Pancreas (tissue), 10 donors: ENCODE measurements around the gene COX19. TPM values are rescaled to one million over a fixed set of nuclear protein-coding genes. Genes with fewer than 3 reads are reported as not detected.

Source experiments
- ATAC-seq, 4 donors: fragments of 200-7000 bp; cut with Tn5 transposase; one replicate each; pipeline versions ENCODE4 v1.8.0 to v1.9.1; 2020; ENCODE audit warnings: mild to moderate bottlenecking in 4 of 4, moderate library complexity in 4 of 4
- DNase-seq, 6 donors: peaks; one replicate each; pipeline ENCODE4 v3.0.0-alpha.2; 2020
- FAIRE-seq: peaks from 2 replicates; lab custom pipeline; 2012; peaks lifted over from hg19 to GRCh38; lab: Jason Lieb, UNC
- H3K27ac ChIP-seq, 4 donors: fragments of 200-600 bp; sonication (generic); 1 replicate in 3 of 4; 2 replicates in 1 of 4; pipeline versions ENCODE4 v1.5.0 to v1.8.0; 2020
- H3K27me3 ChIP-seq, 4 donors: fragments of 200-600 bp; one replicate each; pipeline ENCODE4 v1.8.0; 2021
- H3K36me3 ChIP-seq, 3 donors: fragments of 200-600 bp; sonication (generic) in 1 of 3; one replicate each; pipeline versions ENCODE4 v1.5.0 to v1.8.0; 2020 to 2021
- H3K4me1 ChIP-seq, 3 donors: fragments of 200-600 bp; one replicate each; pipeline ENCODE4 v1.8.0; 2021
- H3K4me3 ChIP-seq, 4 donors: fragments of 200-600 bp; sonication (generic) in 2 of 4; one replicate each; pipeline versions ENCODE4 v1.5.0 to v1.8.0; 2020 to 2021
- H3K9me3 ChIP-seq, 4 donors: fragments of 200-600 bp; one replicate each; pipeline ENCODE4 v1.8.0; 2021
- CTCF ChIP-seq, 4 donors: fragments of 200-600 bp; sonication (generic) in 3 of 4; IDR thresholded peaks; one replicate each; pipeline versions ENCODE4 v1.5.0 to v1.8.0; 2021; ENCODE audit warnings: antibody characterized with exemption in 4 of 4
- WGBS, 2 donors: extraction: QIAGEN DNeasy Blood & Tissue Kit; methylation state at CpG; one replicate each; pipeline ENCODE4 v1.1.7; 2013; 5-methylcytosine and 5-hydroxymethylcytosine counted together
- intact Hi-C, 3 donors: fragments of 100-400 bp; cut with DNase I; formaldehyde crosslinking; loops; one replicate each; pipeline versions ENCODE4 v1.11.1 to v1.14.2; 2022
- polyA plus RNA-seq, 2 donors: library from polyadenylated mRNA; stranded (reverse); fragments of 200-250 nt; gene quantifications; one replicate each; pipeline ENCODE4 v1.2.3, GENCODE V29; 2013
- total RNA-seq, 6 donors: library from RNA; stranded (reverse); fragmentation: NEBNext Ultra II Directional in 4 of 6; extraction: Animal tissue kit (Norgen Biotek cat#: 25700) in 4 of 6; gene quantifications; one replicate each; pipeline versions ENCODE4 v1.2.1 to v1.2.4, GENCODE V29; 2021 to 2023
- donor health status: healthy with polysubstance abuse.
- donor health status: DM: no; HTN: no; CAD: no; lungs with moderate emphysema.
- donor health status: DM: no; HTN: no; CAD: no.
- donor health status: control.
- donor health status: control.
- donor health status: Bipolar disorder and iron deficiency.
- donor health status: DM: yes; HTN: yes; CAD: no.
- donor health status: DM: no; HTN: no; CAD: no.
- donor health status: DM: no; HTN: no; CAD: no.
- donor health status: DM: yes; HTN: yes; CAD: no.

Gene COX19
- total and polyA plus RNA-seq, 8 donors: 4.2 to 9.1 (median 6.4) TPM

GRCh38 chr7:938546-939185 is 36.7 kb downstream of the COX19 start:
- no peak for TF ChIP-seq CTCF (IDR thresholded peaks at IDR 0.05)
- 96 to 98% methylated on average over 27 of the region's 27 CpGs for WGBS, 2 donors

GRCh38 chr7:937856-938484 is 37.4 kb downstream of the COX19 start:
- 86 to 93% methylated on average over 16 of the region's 16 CpGs for WGBS, 2 donors
- TF ChIP-seq CTCF (IDR thresholded peaks at IDR 0.05): no peak
- Histone ChIP-seq H3K9me3 (no peaks in the 10 kb centered on the region), H3K36me3 (no peaks in the 10 kb centered on the region), H3K27ac (no peak overlapping the region), H3K27me3 (no peaks in the 10 kb centered on the region), H3K4me1 (no peaks in the 10 kb centered on the region), H3K4me3 (no peak overlapping the region)
- ATAC-seq (no peak), DNase-seq (peak in 3 of 6 donors; percentile 5 to 30 (median 20)), FAIRE-seq (no peak)
- intact Hi-C loops: no loop called here

More at GRCh38 chr7:938546-939185, 36.7 kb downstream of the COX19 start:
- Histone ChIP-seq H3K27ac (no peak overlapping the region), H3K4me3 (no peak overlapping the region), H3K36me3 (no peaks in the 10 kb centered on the region), H3K4me1 (no peaks in the 10 kb centered on the region), H3K9me3 (no peaks in the 10 kb centered on the region), H3K27me3 (no peaks in the 10 kb centered on the region)
- ATAC-seq (no peak), FAIRE-seq (no peak), DNase-seq (peak in 3 of 6 donors; percentile 12 to 60 (median 46))
- intact Hi-C loops: no loop called here

- Histone ChIP-seq H3K27me3 (no peaks in the 10 kb centered on the region), H3K4me3 (no peak overlapping the region), H3K9me3 (no peaks in the 10 kb centered on the region), H3K36me3 (no peaks in the 10 kb centered on the region), H3K4me1 (no peaks in the 10 kb centered on the region), H3K27ac (no peak overlapping the region)
- TF ChIP-seq CTCF (IDR thresholded peaks at IDR 0.05): no peak
- ATAC-seq (peak in 1 of 4 donors; percentile 17), FAIRE-seq (no peak), DNase-seq (peak in 3 of 6 donors; percentile 30 to 70 (median 54))
- WGBS, 2 donors: 87 to 93% methylated on average over 18 to 22 of the region's 22 CpGs
- intact Hi-C loops: no loop called here
Observed at GRCh38 chr7:936386-937054, 38.8 kb downstream of the COX19 start.

GRCh38 chr7:935874-936385 is 39.4 kb downstream of the COX19 start:
- DNase-seq (peak in 3 of 6 donors; percentile 10 to 55 (median 49)), FAIRE-seq (no peak)

More at GRCh38 chr7:935874-936385, 39.4 kb downstream of the COX19 start:
- H3K9me3 ChIP-seq: no peaks in the 10 kb centered on the region
- WGBS, 2 donors: 95 to 96% methylated on average over 28 of the region's 28 CpGs
- H3K27me3 ChIP-seq: no peaks in the 10 kb centered on the region
- TF ChIP-seq CTCF (IDR thresholded peaks at IDR 0.05): no peak
- no peak overlapping the region for H3K27ac ChIP-seq
- no peaks in the 10 kb centered on the region for H3K36me3 ChIP-seq
- no peak for ATAC-seq
- intact Hi-C loops: no loop called here
- H3K4me3 ChIP-seq: no peak overlapping the region
- H3K4me1 ChIP-seq: no peaks in the 10 kb centered on the region
